ENCODE results near the gene ZFR2.

ZFR2 gene

GRCh38 chr19:3810708-3811355 is 58.0 kb downstream of the ZFR2 start:
- no peak for ATAC-seq

GRCh38 chr19:3809881-3810707 is 58.7 kb downstream of the ZFR2 start:
- TF ChIP-seq SNAI2 (CRISPR knock-in tag; IDR thresholded peaks at IDR 0.05), result no peak
- TF ChIP-seq ISL1 (CRISPR knock-in tag; IDR thresholded peaks at IDR 0.05), result no peak
- no peak for TF ChIP-seq PATZ1 (CRISPR knock-in tag; IDR thresholded peaks at IDR 0.05; ENCODE audit: borderline replicate concordance)
- TF ChIP-seq ZNF565 (CRISPR knock-in tag; conservative IDR thresholded peaks at IDR 0.05; ENCODE audit: low read depth), result no peak
- no peak for TF ChIP-seq BACH2 (CRISPR knock-in tag; IDR thresholded peaks at IDR 0.05; ENCODE audit: borderline replicate concordance)
- TF ChIP-seq ZNF70 (CRISPR knock-in tag; IDR thresholded peaks at IDR 0.05), result no peak
- no peak for TF ChIP-seq CSDC2 (CRISPR knock-in tag; IDR thresholded peaks at IDR 0.05)
- no peak for TF ChIP-seq OSR1 (CRISPR knock-in tag; IDR thresholded peaks at IDR 0.05)
- TF ChIP-seq POU6F1 (CRISPR knock-in tag; IDR thresholded peaks at IDR 0.05; ENCODE audit: borderline replicate concordance, low read depth), result no peak
- no peak for TF ChIP-seq CSRNP3 (CRISPR knock-in tag; IDR thresholded peaks at IDR 0.05)
- no peak for TF ChIP-seq ZFP3 (CRISPR knock-in tag; IDR thresholded peaks at IDR 0.05)
- no peak for TF ChIP-seq ZFP30 (CRISPR knock-in tag; IDR thresholded peaks at IDR 0.05)
- no peak for TF ChIP-seq ARNTL (CRISPR knock-in tag; IDR thresholded peaks at IDR 0.05; ENCODE audit: borderline replicate concordance, low read depth)
- TF ChIP-seq RARB (CRISPR knock-in tag; IDR thresholded peaks at IDR 0.05), result no peak
- no peak for TF ChIP-seq GLIS3 (CRISPR knock-in tag; IDR thresholded peaks at IDR 0.05)
- TF ChIP-seq ZC3H10 (CRISPR knock-in tag; IDR thresholded peaks at IDR 0.05), result no peak
- TF ChIP-seq TOX (CRISPR knock-in tag; IDR thresholded peaks at IDR 0.05; ENCODE audit: borderline replicate concordance), result no peak
- no peak for TF ChIP-seq TSHZ2 (CRISPR knock-in tag; IDR thresholded peaks at IDR 0.05)
- no peak for ATAC-seq

More at GRCh38 chr19:3810708-3811355, 58.0 kb downstream of the ZFR2 start:
- no peak for TF ChIP-seq ESRRG (CRISPR knock-in tag; IDR thresholded peaks at IDR 0.05)
- no peak for TF ChIP-seq CSRNP3 (CRISPR knock-in tag; IDR thresholded peaks at IDR 0.05)
- TF ChIP-seq TCF4 (CRISPR knock-in tag; IDR thresholded peaks at IDR 0.05; ENCODE audit: borderline replicate concordance), result no peak

Measured in SK-N-SH treated with all-trans-retinoic acid at 6 μM for 48 hours (cell line).